Body of pancreas (tissue), 4 donors: ENCODE results near the gene GFM2. TPM values are rescaled to one million over a fixed set of nuclear protein-coding genes. Genes with fewer than 3 reads are reported as not detected.
"Not testable (repeated sequence)": the region's sequence is repeated elsewhere in the genome, so short reads cannot be mapped to it uniquely, and the experiment has no call there.

Source experiments
- ATAC-seq: fragments of 150-250 bp; one replicate; pipeline ENCODE4 v1.9.1; 2016
- DNase-seq, 4 donors: peaks; one replicate each; pipeline ENCODE4 v3.0.0-alpha.2; 2019
- H3K27ac ChIP-seq, 4 donors: fragments of 200-600 bp; sonication (generic); 1 replicate in 3 of 4; 2 replicates in 1 of 4; pipeline versions ENCODE4 v1.5.1 to v1.6.1; 2016 to 2019; ENCODE audit warnings: mild to moderate bottlenecking in 1 of 4, mixed read lengths in 1 of 4, moderate library complexity in 1 of 4
- H3K27me3 ChIP-seq, 2 donors: fragments of 200-600 bp; sonication (generic); one replicate each; pipeline ENCODE4 v1.6.0; 2016; ENCODE audit warnings: mild to moderate bottlenecking in 1 of 2
- H3K36me3 ChIP-seq, 2 donors: fragments of 200-600 bp; sonication (generic); replicated peaks in 1 of 2; 2 replicates each; pipeline ENCODE4 v1.5.1; 2016; ENCODE audit warnings: low read depth in 2 of 2; ENCODE audit not compliant: insufficient read depth in 1 of 2
- H3K4me1 ChIP-seq: fragments of 200-600 bp; sonication (generic); one replicate; pipeline ENCODE4 v1.6.0; 2016
- H3K4me3 ChIP-seq, 2 donors: fragments of 200-600 bp; sonication (generic); 1 replicate in 1 of 2; 2 replicates in 1 of 2; pipeline ENCODE4 v1.5.1; 2016 to 2019
- H3K9me3 ChIP-seq, 3 donors: fragments of 200-600 bp; sonication (generic); 1 replicate in 2 of 3; 2 replicates in 1 of 3; pipeline ENCODE4 v1.5.1; 2016
- CTCF ChIP-seq, 7 experiments: fragments of 450-650 bp in 4 of 7; fragments of 200-600 bp in 3 of 7; sonication (generic) in 3 of 7; IDR thresholded peaks; one replicate each; pipeline ENCODE4 v1.5.1; 2016 to 2019; ENCODE audit warnings: antibody characterized with exemption in 7 of 7
- POLR2A ChIP-seq, 3 donors: fragments of 450-650 bp; IDR thresholded peaks; one replicate each; pipeline ENCODE4 v1.6.1; 2016; ENCODE audit warnings: antibody characterized with exemption in 3 of 3, mild to moderate bottlenecking in 2 of 3
- WGBS, 2 donors: methylation state at CpG; one replicate each; pipeline ENCODE4 v1.1.5; 2017; 5-methylcytosine and 5-hydroxymethylcytosine counted together
- intact Hi-C: fragments of 100-400 bp; cut with DNase I; formaldehyde crosslinking; loops from one replicate; pipeline ENCODE4 v1.15.1; 2023
- total RNA-seq, 2 donors: library from RNA; depleted of rRNA; stranded (reverse); fragments of >200 nt; gene quantifications; one replicate each; pipeline ENCODE4 v1.1.0, GENCODE V29; 2016

GFM2 gene
- total RNA-seq, 2 donors from 2014 or later, result 6.3 to 14.5 TPM

GRCh38 chr5:74763504-74763903, 3.4 kb downstream of the GFM2 start:
- Histone ChIP-seq H3K36me3 (no peaks in the 10 kb centered on the region), H3K4me3 (no peak overlapping the region), H3K4me1 (peaks cover 25% of the 10 kb centered on the region), H3K27me3 (no peaks in the 10 kb centered on the region), H3K27ac (no peak overlapping the region), H3K9me3 (no peaks in the 10 kb centered on the region)
- intact Hi-C loops, result no loop called here
- no peak for DNase-seq
- no peak for TF ChIP-seq POLR2A (IDR thresholded peaks at IDR 0.05)
- no peak for ATAC-seq

- Histone ChIP-seq H3K4me1 (peaks cover 17% of the 10 kb centered on the region), H3K27me3 (no peaks in the 10 kb centered on the region), H3K4me3 (no peak overlapping the region), H3K9me3 (no peaks in the 10 kb centered on the region), H3K27ac (no peak overlapping the region), H3K36me3 (peaks cover 0 to 6% of the 10 kb centered on the region in 2 donors)
- no peak for ATAC-seq
- 85 to 91% methylated on average over 2 of the region's 2 CpGs for WGBS, 2 donors
- no peak for TF ChIP-seq CTCF (IDR thresholded peaks at IDR 0.05)
- no peak for TF ChIP-seq POLR2A (IDR thresholded peaks at IDR 0.05)
- intact Hi-C loops, result no loop called here
- DNase-seq, result no peak
These were observed 4.3 kb downstream of the GFM2 start for GRCh38 chr5:74762599-74762998.

GRCh38 chr5:74761241-74761640, 5.7 kb downstream of the GFM2 start:
- 71 to 92% methylated on average over 1 of the region's 1 CpG for WGBS, 2 donors
- DNase-seq (no peak), ATAC-seq (no peak)
- Histone ChIP-seq H3K4me3 (no peak overlapping the region), H3K27ac (no peak overlapping the region), H3K36me3 (peaks cover 0 to 12% of the 10 kb centered on the region in 2 donors), H3K9me3 (no peaks in the 10 kb centered on the region), H3K4me1 (peaks cover 15% of the 10 kb centered on the region), H3K27me3 (no peaks in the 10 kb centered on the region)
- no peak for TF ChIP-seq POLR2A (IDR thresholded peaks at IDR 0.05)
- no peak for TF ChIP-seq CTCF (IDR thresholded peaks at IDR 0.05)
- intact Hi-C loops, result no loop called here

- H3K27ac ChIP-seq, H3K9me3 ChIP-seq, intact Hi-C loops, DNase-seq, H3K4me1 ChIP-seq, H3K27me3 ChIP-seq, H3K4me3 ChIP-seq, ATAC-seq: not testable (repeated sequence)
- 89 to 99% methylated on average over 4 of the region's 4 CpGs for WGBS, 2 donors
- peaks cover 6 to 22% of the 10 kb centered on the region in 2 donors for H3K36me3 ChIP-seq
These were observed 18.2 kb downstream of the GFM2 start for GRCh38 chr5:74748742-74749141.

GRCh38 chr5:74738406-74738805, 28.5 kb downstream of the GFM2 start:
- no peak overlapping the region for H3K27ac ChIP-seq
- no peak for TF ChIP-seq CTCF (IDR thresholded peaks at IDR 0.05)
- no peak for TF ChIP-seq POLR2A (IDR thresholded peaks at IDR 0.05)
- H3K36me3 ChIP-seq, result peaks cover 0 to 9% of the 10 kb centered on the region in 2 donors
- no peaks in the 10 kb centered on the region for H3K9me3 ChIP-seq
- intact Hi-C loops, result no loop called here
- H3K27me3 ChIP-seq, result no peaks in the 10 kb centered on the region
- WGBS, 2 donors, result 95% methylated on average over 4 of the region's 4 CpGs
- H3K4me1 ChIP-seq, result no peaks in the 10 kb centered on the region
- no peak overlapping the region for H3K4me3 ChIP-seq
- ATAC-seq, result no peak
- no peak for DNase-seq

GRCh38 chr5:74736759-74737158, 30.2 kb downstream of the GFM2 start:
- no peak for ATAC-seq
- intact Hi-C loops, result no loop called here

More at GRCh38 chr5:74736759-74737158, 30.2 kb downstream of the GFM2 start:
- no peak for DNase-seq
- Histone ChIP-seq H3K27me3 (no peaks in the 10 kb centered on the region), H3K27ac (no peak overlapping the region), H3K4me1 (no peaks in the 10 kb centered on the region), H3K4me3 (no peak overlapping the region), H3K36me3 (peaks cover 0 to 11% of the 10 kb centered on the region in 2 donors), H3K9me3 (no peaks in the 10 kb centered on the region)
- WGBS, 2 donors, result 83 to 93% methylated on average over 6 of the region's 6 CpGs
- TF ChIP-seq POLR2A (IDR thresholded peaks at IDR 0.05) (no peak), CTCF (IDR thresholded peaks at IDR 0.05) (no peak)
